PFSK-1 (cell line): ENCODE measurements around the gene GPR161.

ENCODE experiments used
- POLR2AphosphoS5 ChIP-seq: IDR thresholded peaks from 2 replicates; pipeline ENCODE4 v1.6.1; 2012; ENCODE audit warnings: low read depth, mild to moderate bottlenecking, control low read depth, low read length, moderate library complexity
- SIN3A ChIP-seq: IDR thresholded peaks from 2 replicates; pipeline ENCODE4 v1.6.1; 2012; ENCODE audit warnings: mild to moderate bottlenecking, low read length, moderate library complexity, borderline replicate concordance; ENCODE audit not compliant: insufficient read depth
- TF ChIP-seq, protein P1 (sequence below), 2 experiments: IDR thresholded peaks; 2 replicates each; pipeline versions ENCODE4 v1.6.1 to v1.8.0; 2011 to 2012; ENCODE audit warnings: low read depth in 2 of 2, low read length in 2 of 2, control low read depth in 1 of 2, inconsistent platforms in 1 of 2, mild to moderate bottlenecking in 1 of 2, moderate library complexity in 1 of 2; ENCODE audit not compliant: insufficient read depth in 1 of 2

DNA sequence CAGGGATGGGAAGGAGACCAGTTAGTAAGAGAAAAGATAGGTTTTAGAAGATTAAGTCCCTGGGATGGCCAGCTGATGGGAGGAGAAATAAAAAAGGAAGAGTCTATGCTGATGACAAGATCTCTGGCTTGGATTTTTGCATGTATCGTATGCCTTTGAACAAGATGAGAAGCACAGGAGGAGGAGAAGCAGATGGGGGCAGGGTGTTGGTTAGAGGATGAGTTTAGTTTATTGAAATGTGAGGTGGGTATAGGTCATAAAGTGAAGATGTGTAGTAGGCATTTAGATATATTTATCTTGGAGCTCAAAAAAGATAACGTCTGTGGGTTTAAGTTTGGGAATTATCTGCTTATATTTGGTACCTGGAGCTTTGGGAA lies 43.4 kb upstream of the GPR161 start:
- TF ChIP-seq POLR2AphosphoS5 (no peak), SIN3A (no peak)
- TF ChIP-seq, protein P1, sequence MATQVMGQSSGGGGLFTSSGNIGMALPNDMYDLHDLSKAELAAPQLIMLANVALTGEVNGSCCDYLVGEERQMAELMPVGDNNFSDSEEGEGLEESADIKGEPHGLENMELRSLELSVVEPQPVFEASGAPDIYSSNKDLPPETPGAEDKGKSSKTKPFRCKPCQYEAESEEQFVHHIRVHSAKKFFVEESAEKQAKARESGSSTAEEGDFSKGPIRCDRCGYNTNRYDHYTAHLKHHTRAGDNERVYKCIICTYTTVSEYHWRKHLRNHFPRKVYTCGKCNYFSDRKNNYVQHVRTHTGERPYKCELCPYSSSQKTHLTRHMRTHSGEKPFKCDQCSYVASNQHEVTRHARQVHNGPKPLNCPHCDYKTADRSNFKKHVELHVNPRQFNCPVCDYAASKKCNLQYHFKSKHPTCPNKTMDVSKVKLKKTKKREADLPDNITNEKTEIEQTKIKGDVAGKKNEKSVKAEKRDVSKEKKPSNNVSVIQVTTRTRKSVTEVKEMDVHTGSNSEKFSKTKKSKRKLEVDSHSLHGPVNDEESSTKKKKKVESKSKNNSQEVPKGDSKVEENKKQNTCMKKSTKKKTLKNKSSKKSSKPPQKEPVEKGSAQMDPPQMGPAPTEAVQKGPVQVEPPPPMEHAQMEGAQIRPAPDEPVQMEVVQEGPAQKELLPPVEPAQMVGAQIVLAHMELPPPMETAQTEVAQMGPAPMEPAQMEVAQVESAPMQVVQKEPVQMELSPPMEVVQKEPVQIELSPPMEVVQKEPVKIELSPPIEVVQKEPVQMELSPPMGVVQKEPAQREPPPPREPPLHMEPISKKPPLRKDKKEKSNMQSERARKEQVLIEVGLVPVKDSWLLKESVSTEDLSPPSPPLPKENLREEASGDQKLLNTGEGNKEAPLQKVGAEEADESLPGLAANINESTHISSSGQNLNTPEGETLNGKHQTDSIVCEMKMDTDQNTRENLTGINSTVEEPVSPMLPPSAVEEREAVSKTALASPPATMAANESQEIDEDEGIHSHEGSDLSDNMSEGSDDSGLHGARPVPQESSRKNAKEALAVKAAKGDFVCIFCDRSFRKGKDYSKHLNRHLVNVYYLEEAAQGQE (IDR thresholded peaks at IDR 0.05; ENCODE audit: insufficient read depth in 1 of 2, low read depth in 2 of 2, low read length in 2 of 2), result no peak
